Smooth muscle cell (in vitro differentiated cells): Measurements from ENCODE around the gene MAX. TPM values are rescaled to one million over a fixed set of nuclear protein-coding genes. Genes with fewer than 3 reads are reported as not detected.

ENCODE experiments used
- DNase-seq: peaks from one replicate; lab custom pipeline; 2025; ENCODE audit not compliant: unreplicated experiment; lab: John Stamatoyannopoulos, UW
- H2AFZ ChIP-seq: fragments of 200-600 bp; sonication (generic); 2 replicates; pipeline ENCODE4 v1.6.0; 2016; ENCODE audit warnings: antibody characterized with exemption, low read depth, mild to moderate bottlenecking
- H3F3A ChIP-seq: fragments of 200-600 bp; sonication (generic); 2 replicates; pipeline ENCODE4 v1.6.0; 2017; ENCODE audit warnings: antibody characterized with exemption, low read depth
- H3K27ac ChIP-seq: fragments of 200-600 bp; sonication (generic); 2 replicates; pipeline ENCODE4 v1.5.1; 2016; ENCODE audit warnings: low read depth, mild to moderate bottlenecking
- H3K27me3 ChIP-seq: fragments of 200-600 bp; sonication (generic); 2 replicates; pipeline ENCODE4 v1.6.1; 2016; ENCODE audit warnings: low read depth, mild to moderate bottlenecking
- H3K36me3 ChIP-seq: fragments of 200-600 bp; sonication (generic); 2 replicates; pipeline ENCODE4 v1.5.1; 2016; ENCODE audit warnings: low read depth
- H3K4me1 ChIP-seq: fragments of 200-600 bp; sonication (generic); 2 replicates; pipeline ENCODE4 v1.5.1; 2016; ENCODE audit warnings: low read depth
- H3K4me2 ChIP-seq: fragments of 200-600 bp; sonication (generic); 2 replicates; pipeline ENCODE4 v1.6.0; 2016; ENCODE audit warnings: mild to moderate bottlenecking
- H3K4me3 ChIP-seq: fragments of 200-600 bp; sonication (generic); 2 replicates; pipeline ENCODE4 v1.5.1; 2016; ENCODE audit warnings: mild to moderate bottlenecking
- H3K79me2 ChIP-seq: fragments of 200-600 bp; sonication (generic); 2 replicates; pipeline ENCODE4 v1.6.0; 2016; ENCODE audit warnings: low read depth, mild to moderate bottlenecking
- H3K9ac ChIP-seq: fragments of 200-600 bp; sonication (generic); 2 replicates; pipeline ENCODE4 v1.6.0; 2016; ENCODE audit warnings: low read depth
- H3K9me3 ChIP-seq: fragments of 200-600 bp; sonication (generic); replicated peaks from 2 replicates; pipeline ENCODE4 v1.5.1; 2016; ENCODE audit warnings: low read depth
- H4K20me1 ChIP-seq: fragments of 200-600 bp; sonication (generic); 2 replicates; pipeline ENCODE4 v1.6.0; 2016; ENCODE audit warnings: low read depth
- WGBS: methylation state at CpG from one replicate; pipeline ENCODE4 v1.1.7; 2016; ENCODE audit warnings: low lambda C conversion rate; 5-methylcytosine and 5-hydroxymethylcytosine counted together
- polyA plus RNA-seq: library from polyadenylated mRNA; unstranded; fragments of >200 nt; fragmentation: Nextera tagmentation; extraction: Ambion mirVana; gene quantifications from 2 replicates; pipeline ENCODE4 v1.2.1, GENCODE V29; 2016
- total RNA-seq: library from RNA; depleted of rRNA; stranded (reverse); fragments of >200 nt; gene quantifications from 2 replicates; pipeline ENCODE4 v1.2.3, GENCODE V29; 2014
- TF ChIP-seq, protein P1 (sequence below): fragments of 200-600 bp; sonication (generic); IDR thresholded peaks from 2 replicates; pipeline ENCODE4 v1.5.1; 2017; ENCODE audit warnings: borderline replicate concordance, mild to moderate bottlenecking, antibody characterized with exemption; ENCODE audit not compliant: insufficient read depth, poor library complexity, severe bottlenecking

MAX gene
- total and polyA plus RNA-seq, 2 experiments from 2014 or later: 30.1 to 37.5 TPM

DNA sequence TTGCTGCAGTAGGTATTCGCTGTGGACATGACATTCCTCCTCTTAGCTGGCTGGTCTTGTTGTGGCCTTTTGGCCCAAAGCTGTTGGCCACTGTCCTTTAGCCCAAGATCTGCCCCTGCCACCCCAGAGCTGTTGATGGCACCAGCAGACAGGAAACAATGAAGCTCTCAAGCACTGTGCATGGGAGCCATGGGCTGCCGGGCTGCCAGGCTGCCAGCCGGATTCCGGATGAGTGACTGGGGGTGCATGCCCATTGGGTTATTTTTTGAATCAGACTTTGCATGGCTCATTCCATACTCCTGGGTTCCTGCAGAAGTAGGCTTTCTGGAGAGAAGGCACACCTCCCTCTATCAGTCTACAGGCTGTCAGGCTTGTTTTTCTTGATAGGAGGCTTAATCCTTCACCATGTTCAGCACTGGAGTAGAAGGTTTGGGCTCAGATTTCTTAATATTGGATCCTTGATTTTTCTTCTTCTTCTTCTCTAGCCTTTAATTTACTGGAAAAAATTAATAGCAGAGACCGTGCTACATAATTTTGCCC is 32.4 kb downstream of the MAX start:
- DNase-seq: no peak
- Histone ChIP-seq H4K20me1 (peaks cover 18% of the 10 kb centered on the region), H3K27ac (no peak overlapping the region), H3F3A (no peaks in the 10 kb centered on the region), H3K36me3 (no peaks in the 10 kb centered on the region), H3K4me1 (no peaks in the 10 kb centered on the region), H2AFZ (no peak overlapping the region), H3K4me2 (no peak overlapping the region), H3K9ac (no peak overlapping the region), H3K4me3 (no peak overlapping the region), H3K9me3 (no peaks in the 10 kb centered on the region), H3K27me3 (no peaks in the 10 kb centered on the region), H3K79me2 (no peaks in the 10 kb centered on the region)
- TF ChIP-seq, protein P1, sequence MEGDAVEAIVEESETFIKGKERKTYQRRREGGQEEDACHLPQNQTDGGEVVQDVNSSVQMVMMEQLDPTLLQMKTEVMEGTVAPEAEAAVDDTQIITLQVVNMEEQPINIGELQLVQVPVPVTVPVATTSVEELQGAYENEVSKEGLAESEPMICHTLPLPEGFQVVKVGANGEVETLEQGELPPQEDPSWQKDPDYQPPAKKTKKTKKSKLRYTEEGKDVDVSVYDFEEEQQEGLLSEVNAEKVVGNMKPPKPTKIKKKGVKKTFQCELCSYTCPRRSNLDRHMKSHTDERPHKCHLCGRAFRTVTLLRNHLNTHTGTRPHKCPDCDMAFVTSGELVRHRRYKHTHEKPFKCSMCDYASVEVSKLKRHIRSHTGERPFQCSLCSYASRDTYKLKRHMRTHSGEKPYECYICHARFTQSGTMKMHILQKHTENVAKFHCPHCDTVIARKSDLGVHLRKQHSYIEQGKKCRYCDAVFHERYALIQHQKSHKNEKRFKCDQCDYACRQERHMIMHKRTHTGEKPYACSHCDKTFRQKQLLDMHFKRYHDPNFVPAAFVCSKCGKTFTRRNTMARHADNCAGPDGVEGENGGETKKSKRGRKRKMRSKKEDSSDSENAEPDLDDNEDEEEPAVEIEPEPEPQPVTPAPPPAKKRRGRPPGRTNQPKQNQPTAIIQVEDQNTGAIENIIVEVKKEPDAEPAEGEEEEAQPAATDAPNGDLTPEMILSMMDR: no peak
- 96% methylated on average over 5 of the region's 5 CpGs for WGBS

- Histone ChIP-seq H3K4me3 (no peak overlapping the region), H3K4me1 (no peaks in the 10 kb centered on the region), H3K9ac (no peak overlapping the region), H4K20me1 (no peaks in the 10 kb centered on the region), H3F3A (no peaks in the 10 kb centered on the region), H2AFZ (no peak overlapping the region), H3K36me3 (no peaks in the 10 kb centered on the region), H3K27ac (peak overlapping the region; percentile 66), H3K9me3 (no peaks in the 10 kb centered on the region), H3K4me2 (no peak overlapping the region), H3K27me3 (no peaks in the 10 kb centered on the region), H3K79me2 (no peaks in the 10 kb centered on the region)
- no peak for DNase-seq
- WGBS: 84% methylated on average over 7 of the region's 7 CpGs
- TF ChIP-seq, protein P1: no peak
Observed at GRCh38 chr14:65065719-65066118, 36.6 kb downstream of the MAX start.

- no peak overlapping the region for H3K9ac ChIP-seq
Observed at GRCh38 chr14:65062096-65063075, 39.9 kb downstream of the MAX start.

More at GRCh38 chr14:65062096-65063075, 39.9 kb downstream of the MAX start:
- H3K27ac ChIP-seq: no peak overlapping the region
- TF ChIP-seq, protein P1: no peak
- H3K4me1 ChIP-seq: no peaks in the 10 kb centered on the region
- H3K9me3 ChIP-seq: no peaks in the 10 kb centered on the region
- H3K79me2 ChIP-seq: no peaks in the 10 kb centered on the region
- no peaks in the 10 kb centered on the region for H3K27me3 ChIP-seq
- H3K4me2 ChIP-seq: no peak overlapping the region
- no peak for DNase-seq
- H4K20me1 ChIP-seq: peaks cover 16% of the 10 kb centered on the region
- H2AFZ ChIP-seq: no peak overlapping the region
- 87% methylated on average over 16 of the region's 16 CpGs for WGBS
- peaks cover 3% of the 10 kb centered on the region for H3K36me3 ChIP-seq
- H3F3A ChIP-seq: no peaks in the 10 kb centered on the region
- H3K4me3 ChIP-seq: no peak overlapping the region
